K562 (cell line): Measurements from ENCODE around the gene TRIM33. TPM values are rescaled to one million over a fixed set of nuclear protein-coding genes. Genes with fewer than 3 reads are reported as not detected.

Experiments used
- ATAC-seq: fragments of 200-7000 bp; cut with Tn5 transposase; 3 replicates; pipeline ENCODE4 v1.9.1; 2020; ENCODE audit warnings: moderate library complexity
- BruUV-seq: library from RNA; stranded (reverse); fragments of 400-500 nt; replicated peaks from 2 replicates; lab custom pipeline; 2021; lab: Mats Ljungman, UMichigan
- CTCF ChIA-PET: fragments of 300-600 bp; formaldehyde crosslinking; extraction: SDS; loops from one replicate; lab custom pipeline; 2021; ENCODE audit warnings: low intra/inter-chr PET ratio; lab: Yijun Ruan, JAX
- POLR2A ChIA-PET: fragments of 300-600, 350-650 bp; sonication (Branson Sonifier 250); formaldehyde crosslinking; extraction: SDS; loops from one replicate; lab custom pipeline; 2021; ENCODE audit warnings: antibody characterized with exemption, inconsistent platforms; lab: Yijun Ruan, JAX
- DNase-seq, 4 experiments: peaks; one replicate each; pipeline versions ENCODE4 v3.0.0 to v3.0.0-alpha.2; 2011 to 2018; ENCODE audit warnings: low spot score in 3 of 4, mixed read lengths in 3 of 4; ENCODE audit errors: extremely low read depth in 1 of 4
- FAIRE-seq: peaks from 2 replicates; lab custom pipeline; 2011; peaks lifted over from hg19 to GRCh38; lab: Jason Lieb, UNC
- H2AFZ ChIP-seq: 2 replicates; pipeline ENCODE4 v1.6.0; 2011; ENCODE audit warnings: low read depth, low read length, control low read depth, inconsistent platforms
- H3K27ac ChIP-seq: fragments of 200-600 bp; 3 replicates; pipeline ENCODE4 v1.8.0; 2011; ENCODE audit warnings: low read depth, mild to moderate bottlenecking, control low read depth, inconsistent platforms, low read length, moderate library complexity, mixed read lengths; ENCODE audit errors: extremely low read depth
- H3K27me3 ChIP-seq, 2 experiments: fragments of 300-600 bp in 1 of 2; 2 replicates in 1 of 2; 3 replicates in 1 of 2; pipeline versions ENCODE4 v1.6.0 to v1.8.0; 2011; ENCODE audit warnings: inconsistent platforms in 2 of 2, low read length in 2 of 2, mild to moderate bottlenecking in 1 of 2, mixed read lengths in 1 of 2, moderate library complexity in 1 of 2; ENCODE audit not compliant: control insufficient read depth in 2 of 2, insufficient read depth in 2 of 2
- H3K36me3 ChIP-seq: fragments of 300-600 bp; 3 replicates; pipeline ENCODE4 v1.8.0; 2011; ENCODE audit warnings: mild to moderate bottlenecking, low read length, inconsistent platforms; ENCODE audit not compliant: control insufficient read depth, insufficient read depth
- H3K4me1 ChIP-seq, 2 experiments: fragments of 200-600 bp in 1 of 2; replicated peaks in 1 of 2; 2 replicates in 1 of 2; 3 replicates in 1 of 2; pipeline versions ENCODE4 v1.5.1 to v1.8.0; 2011; ENCODE audit warnings: inconsistent platforms in 2 of 2, low read length in 2 of 2, mild to moderate bottlenecking in 1 of 2, mixed read lengths in 1 of 2, moderate library complexity in 1 of 2; ENCODE audit not compliant: control insufficient read depth in 2 of 2, insufficient read depth in 2 of 2
- H3K4me2 ChIP-seq: 2 replicates; pipeline ENCODE4 v1.6.1; 2011; ENCODE audit warnings: low read length, control low read depth, inconsistent platforms, mixed read lengths; ENCODE audit not compliant: insufficient read depth
- H3K4me3 ChIP-seq: fragments of 200-600 bp; sonication (generic), shearing (Covaris generic); 2 replicates; pipeline ENCODE4 v1.5.1; 2016; ENCODE audit warnings: control low read depth, inconsistent platforms
- H3K79me2 ChIP-seq: fragments of 200-600 bp; 3 replicates; pipeline ENCODE4 v1.8.0; 2011; ENCODE audit warnings: low read length, inconsistent platforms; ENCODE audit not compliant: control insufficient read depth, insufficient read depth
- H3K9ac ChIP-seq, 2 experiments: 2 replicates each; pipeline versions ENCODE4 v1.6.0 to v1.6.1; 2011; ENCODE audit warnings: low read depth in 2 of 2, low read length in 2 of 2, control low read depth in 1 of 2, inconsistent platforms in 1 of 2, mild to moderate bottlenecking in 1 of 2, mixed read lengths in 1 of 2; ENCODE audit not compliant: insufficient read depth in 1 of 2
- H3K9me1 ChIP-seq: one replicate; pipeline ENCODE4 v1.6.0; 2011; ENCODE audit warnings: inconsistent platforms, mild to moderate bottlenecking, low read length, moderate library complexity; ENCODE audit not compliant: control insufficient read depth, insufficient read depth
- H3K9me3 ChIP-seq: replicated peaks from 2 replicates; pipeline ENCODE4 v1.5.1; 2011; ENCODE audit warnings: low read depth, low read length, inconsistent platforms; ENCODE audit not compliant: control insufficient read depth, insufficient read depth
- H4K20me1 ChIP-seq: replicated peaks from 2 replicates; pipeline ENCODE4 v1.6.1; 2011; ENCODE audit warnings: low read length, inconsistent platforms, mixed read lengths; ENCODE audit not compliant: control insufficient read depth, insufficient read depth
- BMI1 ChIP-seq: fragments of 150-350 bp; IDR thresholded peaks from 2 replicates; pipeline ENCODE4 v1.6.1; 2014; ENCODE audit warnings: low read length
- BRD4 ChIP-seq: fragments of 200-600 bp; sonication (generic); IDR thresholded peaks from 2 replicates; pipeline ENCODE4 v1.6.1; 2017; ENCODE audit warnings: inconsistent platforms
- ELF1 ChIP-seq: fragments of 200-800 bp; sonication (Bioruptor generic); IDR thresholded peaks from 2 replicates; pipeline ENCODE4 v1.6.1; 2016; ENCODE audit warnings: missing genetic modification characterization, missing compliant biosample characterization
- MEF2D ChIP-seq: conservative IDR thresholded peaks from 2 replicates; pipeline ENCODE4 v1.6.1; 2016; ENCODE audit warnings: low read depth, missing genetic modification characterization, missing compliant biosample characterization
- MYC ChIP-seq, 2 experiments: fragments of 250-450 bp in 1 of 2; sonication (Bioruptor Pico) in 1 of 2; IDR thresholded peaks; 2 replicates each; pipeline versions ENCODE4 v1.5.1 to v1.6.1; 2012 to 2021; ENCODE audit warnings: low read depth in 2 of 2, borderline replicate concordance in 1 of 2, improper control_type of control experiment in 1 of 2, low read length in 1 of 2, mild to moderate bottlenecking in 1 of 2, moderate library complexity in 1 of 2
- NCOR1 ChIP-seq: fragments of 450-650 bp; IDR thresholded peaks from 2 replicates; pipeline ENCODE4 v1.6.1; 2016; ENCODE audit warnings: mild to moderate bottlenecking, moderate library complexity
- PRDM10 ChIP-seq: fragments of 450-650 bp; IDR thresholded peaks from 2 replicates; pipeline ENCODE4 v1.6.1; 2018; ENCODE audit not compliant: partially characterized antibody
- ZNF551 ChIP-seq: fragments of 250-450 bp; sonication (Bioruptor Pico); IDR thresholded peaks from 2 replicates; pipeline ENCODE4 v1.5.0; 2021; ENCODE audit warnings: mild to moderate bottlenecking, moderate library complexity
- WGBS: fragments of 100-300 bp; shearing (Covaris generic); methylation state at CpG from one replicate; pipeline ENCODE4 v1.1.6; 2016; ENCODE audit warnings: low coverage, mixed read lengths; ENCODE audit not compliant: insufficient coverage; ENCODE audit errors: missing lambda C conversion rate; 5-methylcytosine and 5-hydroxymethylcytosine counted together
- in situ Hi-C: fragments of 300-500 bp; cut with MboI; formaldehyde crosslinking; loops from 4 replicates; pipeline ENCODE4 v1.15.0; 2018; ENCODE audit warnings: inconsistent platforms, mixed read lengths
- intact Hi-C: fragments of 100-400 bp; cut with micrococcal nuclease; formaldehyde crosslinking; loops from 2 replicates; pipeline ENCODE4 v1.14.2; 2022
- polyA plus RNA-seq, 8 experiments: library from polyadenylated mRNA; depleted of rRNA in 4 of 8; stranded (reverse) in 5 of 8; unstranded in 3 of 8; fragments of >200 nt; fragmentation: Nextera tagmentation in 2 of 8; fragmentation: Illumina TruSeq in 1 of 8; extraction: Ambion mirVana in 2 of 8; extraction: Trizol in 1 of 8; gene quantifications; 2 replicates each; pipeline versions ENCODE4 v1.2.1 to v1.2.3, GENCODE V29; 2011 to 2014; ENCODE audit warnings: inconsistent platforms in 1 of 8, missing spikeins in 1 of 8
- total RNA-seq, 7 experiments: library from RNA; depleted of rRNA in 6 of 7; stranded (reverse); fragments of >200 nt in 6 of 7; fragmentation: Illumina TruSeq in 2 of 7; extraction: Trizol in 2 of 7; gene quantifications; 2 replicates each; pipeline versions ENCODE4 v1.2.1 to v1.2.3, GENCODE V29; 2011 to 2021; ENCODE audit warnings: low replicate concordance in 1 of 7

The TRIM33 gene
- total and polyA plus RNA-seq, 9 of the 15 experiments (the other 6 are each of a cell fraction or from before 2014, with no cell fraction given), result 9.3 to 58.4 (median 40.2) TPM

- Histone ChIP-seq H3K27me3 (no peaks in the 10 kb centered on the region), H3K79me2 (peaks cover 34% of the 10 kb centered on the region), H2AFZ (no peak overlapping the region), H3K9me1 (no peaks in the 10 kb centered on the region), H4K20me1 (peaks cover 6% of the 10 kb centered on the region; the same call in 1 of the 2 replicates), H3K27ac (peak overlapping the region; percentile 60; the same call in 2 of the 3 replicates), H3K4me3 (no peak overlapping the region), H3K9ac (no peak overlapping the region), H3K4me2 (no peak overlapping the region), H3K4me1 (peaks cover 4 to 31% of the 10 kb centered on the region in 2 experiments; a peak in 4 of 5 replicates), H3K9me3 (peaks cover 15% of the 10 kb centered on the region), H3K36me3 (peaks cover 93% of the 10 kb centered on the region)
- BruUV-seq, result no TSS peak
- DNase-seq, result no peak
- intact Hi-C loops, result no loop called here
- FAIRE-seq, result no peak
- ChIA-PET POLR2A (no interaction called here), CTCF (no interaction called here)
- 81% methylated on average over 4 of the region's 4 CpGs for WGBS
- ATAC-seq, result no peak
- peak; percentile 20 for TF ChIP-seq PRDM10
- no peak for TF ChIP-seq BRD4
- no peak for TF ChIP-seq ELF1 (tag)
- no peak for TF ChIP-seq MYC (IDR thresholded peaks at IDR 0.05; ENCODE audit: low read depth, low read length)
- no peak for TF ChIP-seq MYC (CRISPR knock-in tag; IDR thresholded peaks at IDR 0.05; ENCODE audit: borderline replicate concordance, low read depth)
- no peak for TF ChIP-seq BMI1
- no peak for TF ChIP-seq NCOR1
- TF ChIP-seq MEF2D (tag), result no peak
- TF ChIP-seq ZNF551 (CRISPR knock-in tag), result no peak
- in situ Hi-C loops, result no loop called here
Measured at GRCh38 chr1:114457675-114458236, 53.2 kb downstream of the TRIM33 start.
